Measurements from ENCODE around the gene COL27A1. TPM values are rescaled to one million over a fixed set of nuclear protein-coding genes. Genes with fewer than 3 reads are reported as not detected.

COL27A1 gene
- total RNA-seq, 1 donor from 2014 or later = 8.0 TPM

DNA sequence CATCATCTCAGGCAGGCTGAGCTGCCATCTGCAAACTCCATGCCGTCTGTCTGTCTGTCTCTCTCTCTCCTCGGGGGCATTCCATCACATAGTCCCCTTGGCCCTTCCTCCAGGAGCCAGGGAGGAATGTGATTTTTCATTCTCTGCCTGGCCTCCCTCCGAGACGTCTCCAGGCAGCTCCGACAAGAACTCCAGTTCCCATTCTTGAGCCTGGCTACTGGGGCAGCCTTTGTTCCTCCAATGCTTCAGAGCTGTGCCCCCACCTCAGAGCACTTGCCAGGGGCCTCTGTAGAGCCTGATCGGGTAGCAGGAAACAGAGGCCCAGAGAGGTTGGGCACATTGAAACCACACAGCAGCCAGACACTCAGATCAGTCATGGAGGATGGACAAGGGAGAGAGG lies 74.0 kb downstream of the COL27A1 start:
- intact Hi-C loops (cut with DNase I) = no loop called here
- DNase-seq = peak; percentile 13
- no peak for ATAC-seq (ENCODE audit: poor library complexity)

DNA sequence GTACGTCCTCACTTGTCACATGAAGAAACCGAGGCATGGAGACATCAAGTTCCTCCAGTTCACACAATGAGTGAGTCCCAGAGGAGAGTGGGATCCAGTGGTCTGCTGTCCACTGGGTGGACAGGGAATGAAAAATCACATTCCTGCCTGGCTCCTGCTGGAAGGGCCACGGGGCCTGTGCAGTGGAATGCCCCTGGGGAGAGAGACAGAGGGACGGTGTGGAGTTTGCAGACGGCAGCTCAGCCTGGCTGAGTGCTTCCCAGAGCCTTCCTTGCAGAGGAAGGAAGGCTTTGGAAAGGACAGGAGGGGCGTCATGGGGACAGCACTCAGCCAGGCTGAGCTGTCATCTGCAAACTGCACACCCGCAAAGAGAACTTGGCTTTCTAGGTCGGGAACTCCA lies 74.7 kb downstream of the COL27A1 start:
- intact Hi-C loops (cut with DNase I) = no loop called here
- peak; percentile 12 for DNase-seq

DNA sequence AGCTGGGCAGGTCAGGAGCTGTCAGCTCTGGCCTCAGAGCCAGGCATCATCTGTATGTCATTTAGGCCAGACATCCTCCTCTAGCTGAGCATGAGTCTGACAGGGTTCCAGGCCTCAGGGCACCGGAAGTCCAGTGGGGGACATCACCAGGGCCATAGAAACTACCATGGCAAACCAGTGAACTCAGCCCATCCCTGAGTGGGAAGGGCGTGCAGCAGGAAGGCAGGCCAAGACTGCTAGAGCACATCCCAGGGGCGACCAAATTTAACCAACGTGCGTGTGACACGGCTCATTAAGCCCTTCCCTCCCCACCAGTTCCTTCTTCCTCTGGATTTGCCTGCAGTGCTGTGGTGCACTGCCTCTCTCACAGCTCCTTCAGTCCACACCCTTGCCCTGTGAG lies 75.9 kb downstream of the COL27A1 start:
- ATAC-seq (ENCODE audit: poor library complexity) (no peak), DNase-seq (peak; percentile 15)
- intact Hi-C loops (cut with DNase I) = no loop called here

More for the DNA sequence above, 74.7 kb downstream of the COL27A1 start:
- no peak for ATAC-seq (ENCODE audit: poor library complexity)

DNA sequence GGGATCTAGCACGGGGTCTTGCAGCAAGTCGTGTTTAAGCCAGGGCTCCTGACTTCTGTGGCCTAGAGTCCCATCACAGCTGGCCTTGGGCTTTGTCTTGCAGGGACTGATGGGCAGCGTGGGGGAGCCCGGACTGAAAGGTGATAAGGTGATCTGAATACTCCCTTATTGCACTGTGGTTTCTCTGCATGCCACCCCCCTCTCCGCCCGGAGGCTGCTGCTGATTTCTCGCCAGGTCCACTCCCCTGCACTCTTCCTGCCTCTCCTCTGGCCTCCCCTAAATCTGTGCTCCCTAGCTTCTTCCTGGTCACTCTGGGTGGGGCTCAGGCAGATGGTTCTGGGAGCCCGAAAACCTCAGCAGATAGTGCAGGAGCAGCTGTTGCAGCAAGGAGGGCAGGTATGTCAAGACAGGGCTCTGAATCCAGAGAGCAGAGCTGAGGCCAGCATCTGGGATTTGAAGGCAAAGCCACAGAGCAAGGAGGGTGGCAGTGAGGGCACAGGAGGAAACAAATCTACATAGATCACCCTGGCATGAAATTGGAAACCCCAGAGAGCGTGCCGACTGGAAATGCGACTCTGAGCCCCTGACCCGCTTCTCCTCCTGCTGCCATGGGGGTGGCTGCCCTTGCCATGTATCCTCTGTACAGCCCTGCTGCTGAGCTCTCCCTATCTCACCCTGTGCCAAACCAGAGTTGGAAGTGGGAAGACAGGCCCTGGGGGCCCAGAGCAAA lies 76.5 kb downstream of the COL27A1 start:
- ATAC-seq (ENCODE audit: poor library complexity) (no peak), DNase-seq (peak; percentile 13)
- intact Hi-C loops (cut with DNase I) = no loop called here

DNA sequence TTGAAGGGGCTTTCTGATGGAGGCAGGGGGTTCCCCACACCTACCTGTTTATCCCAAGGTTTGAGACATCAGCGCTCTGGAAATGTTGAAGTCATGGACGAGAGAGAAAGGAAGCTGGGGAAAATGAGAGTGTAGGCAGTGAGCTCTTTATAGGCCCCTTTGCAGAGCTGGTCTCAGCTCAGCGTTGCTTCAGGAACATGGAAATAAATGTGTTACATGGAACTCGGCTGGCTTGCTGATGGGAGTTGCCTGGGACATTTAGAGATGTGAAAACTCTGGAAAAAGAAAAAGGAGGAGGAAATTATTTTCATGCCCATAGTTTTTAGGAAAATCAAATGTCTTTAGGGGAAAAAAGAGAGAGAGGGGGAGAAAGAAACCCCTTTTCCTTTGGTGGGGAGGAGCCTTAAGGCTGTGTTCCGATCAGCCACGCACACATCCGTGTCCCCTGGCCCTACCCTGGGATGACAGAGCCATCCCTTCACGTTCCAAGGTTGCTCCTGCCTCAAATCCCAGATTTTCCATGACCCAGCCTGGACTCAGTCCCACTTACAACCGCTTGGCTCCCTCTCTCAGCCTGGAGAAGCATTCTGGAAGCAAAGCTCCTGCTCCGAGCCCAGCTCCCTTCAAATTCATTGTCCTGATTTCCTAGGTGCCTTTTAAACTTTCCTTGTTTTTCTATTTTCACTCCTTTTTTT lies 78.3 kb downstream of the COL27A1 start:
- intact Hi-C loops (cut with DNase I) = no loop called here
- peak; percentile 55 for ATAC-seq (ENCODE audit: poor library complexity)
- peak; percentile 54 for DNase-seq

DNA sequence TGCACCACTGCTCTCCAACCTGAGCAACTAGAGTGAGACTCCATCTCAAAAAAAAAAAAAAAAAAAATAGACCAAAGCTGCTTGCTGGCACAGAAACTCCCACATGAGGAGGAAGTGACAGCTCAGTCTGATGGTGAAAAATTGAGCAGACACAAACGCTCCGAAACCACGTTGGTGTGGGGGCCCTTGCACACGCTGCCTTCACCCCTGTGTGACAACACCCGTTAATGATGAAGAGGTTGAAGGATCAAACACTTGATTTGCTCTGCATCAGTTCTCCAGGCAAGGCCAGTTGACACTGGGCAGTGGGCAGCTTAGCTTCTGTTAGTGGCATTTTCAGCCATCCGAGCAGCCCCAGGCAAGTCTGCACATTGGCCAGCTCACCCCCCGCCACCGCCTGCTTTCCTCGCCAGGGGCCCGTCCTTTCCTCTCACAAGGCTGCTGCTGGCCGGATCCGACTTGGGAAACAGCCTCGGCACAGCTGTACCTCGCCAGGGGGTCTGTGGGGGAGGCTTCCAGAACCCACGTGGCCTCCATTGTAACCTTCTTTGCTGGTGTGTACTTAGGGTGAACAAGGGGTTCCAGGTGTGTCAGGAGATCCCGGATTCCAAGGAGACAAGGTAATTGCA lies 79.8 kb downstream of the COL27A1 start:
- no peak for ATAC-seq (ENCODE audit: poor library complexity)
- DNase-seq = peak; percentile 40
- intact Hi-C loops (cut with DNase I) = no loop called here

DNA sequence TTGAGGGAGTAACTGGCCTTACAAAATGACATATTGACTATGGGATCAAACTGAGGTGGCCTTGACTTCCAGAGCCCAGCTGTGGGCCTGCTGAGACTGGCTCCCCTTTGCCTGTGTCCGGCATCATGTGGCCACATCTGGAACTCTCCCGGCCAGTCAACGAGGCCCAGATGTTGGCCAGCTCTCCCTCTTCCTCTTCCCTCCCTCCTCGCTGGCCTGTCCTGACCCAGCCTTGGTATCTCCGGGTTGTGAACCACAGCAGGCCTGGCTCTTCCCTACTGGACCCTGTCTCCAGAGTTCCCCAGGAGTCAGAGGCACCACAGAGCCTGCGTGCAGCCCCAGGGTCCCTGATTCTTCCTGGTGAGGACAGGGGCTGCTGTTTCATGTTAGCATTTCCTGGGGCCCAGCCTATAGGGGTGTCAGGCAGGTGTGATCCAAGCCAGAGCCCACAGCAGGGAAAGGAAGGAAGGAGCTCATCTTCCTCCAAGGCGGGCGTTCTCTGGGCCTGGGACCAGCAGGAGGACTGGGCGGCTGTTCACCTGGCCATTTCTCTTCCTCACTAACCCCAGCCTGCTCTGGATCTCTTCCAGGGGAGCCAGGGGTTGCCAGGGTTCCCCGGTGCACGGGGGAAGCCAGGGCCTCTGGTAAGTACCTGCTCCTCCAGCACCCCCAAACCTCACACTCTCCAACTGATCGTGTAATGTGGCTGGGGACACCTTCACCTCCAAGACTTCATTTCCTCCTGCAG lies 81.2 kb downstream of the COL27A1 start:
- intact Hi-C loops (cut with DNase I) = no loop called here
- DNase-seq (peak; percentile 27), ATAC-seq (ENCODE audit: poor library complexity) (no peak)

DNA sequence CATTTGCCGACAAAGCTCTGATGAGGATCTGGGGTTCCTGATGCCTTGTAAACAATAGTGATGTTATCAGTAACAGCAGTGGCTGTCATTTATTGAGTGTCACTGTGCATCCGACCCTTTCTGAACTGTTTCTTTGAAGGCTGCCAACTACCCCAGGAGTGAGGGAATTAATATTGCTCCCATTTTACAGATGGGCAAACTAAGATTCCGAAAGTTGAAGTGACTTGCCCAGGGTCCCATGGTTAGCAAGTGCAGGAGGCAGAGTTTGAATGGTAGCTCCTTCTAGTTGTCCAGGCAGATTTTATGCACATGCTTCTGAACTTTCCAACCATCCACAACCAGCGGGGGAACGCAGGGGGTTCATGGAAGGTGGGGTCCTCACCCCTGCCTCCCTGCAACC lies 81.9 kb downstream of the COL27A1 start:
- ATAC-seq (ENCODE audit: poor library complexity) = no peak
- intact Hi-C loops (cut with DNase I) = no loop called here
- no peak for DNase-seq

DNA sequence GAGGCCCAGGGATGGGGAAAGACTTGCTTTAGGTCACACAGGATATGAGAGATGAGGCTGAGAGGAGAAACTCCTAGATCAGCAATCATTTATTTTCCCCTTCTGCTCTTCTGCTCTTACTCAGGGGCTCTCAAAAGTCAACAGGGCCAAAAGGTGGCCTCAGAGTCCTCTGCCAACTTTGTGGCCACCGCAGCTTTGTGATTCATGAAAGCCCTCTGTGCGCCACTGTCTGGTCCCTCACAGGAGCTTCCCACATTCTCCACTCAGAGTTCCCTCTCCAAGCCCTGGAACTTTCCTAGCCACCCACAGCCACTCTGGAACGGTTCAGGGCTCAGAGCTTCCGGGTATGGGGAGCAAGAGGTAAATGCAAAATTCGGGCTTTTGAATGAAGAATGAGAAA lies 82.4 kb downstream of the COL27A1 start:
- intact Hi-C loops (cut with DNase I) = no loop called here
- ATAC-seq (ENCODE audit: poor library complexity) (no peak), DNase-seq (peak; percentile 11)

DNA sequence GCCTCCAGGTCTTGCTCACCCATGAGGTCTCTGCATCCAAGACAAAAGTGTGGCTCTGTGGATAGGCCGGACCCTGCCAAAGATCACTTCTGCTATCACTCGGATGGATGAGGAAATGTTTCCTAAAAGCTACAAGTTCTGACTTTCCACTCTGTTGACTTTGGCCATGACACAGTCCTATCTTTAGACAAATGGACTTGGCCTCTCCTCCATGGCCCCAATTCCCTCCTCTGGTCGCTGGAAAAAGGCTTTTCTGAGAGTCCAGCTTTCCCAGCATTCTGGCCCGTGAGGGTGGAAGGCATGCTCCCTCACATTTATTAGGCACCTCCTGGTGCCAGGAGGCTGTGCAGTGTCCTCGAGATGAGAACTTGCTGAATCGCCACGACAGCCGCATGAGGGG lies 83.1 kb downstream of the COL27A1 start:
- intact Hi-C loops (cut with DNase I) = no loop called here
- ATAC-seq (ENCODE audit: poor library complexity) = peak; percentile 77
- peak; percentile 59 for DNase-seq

DNA sequence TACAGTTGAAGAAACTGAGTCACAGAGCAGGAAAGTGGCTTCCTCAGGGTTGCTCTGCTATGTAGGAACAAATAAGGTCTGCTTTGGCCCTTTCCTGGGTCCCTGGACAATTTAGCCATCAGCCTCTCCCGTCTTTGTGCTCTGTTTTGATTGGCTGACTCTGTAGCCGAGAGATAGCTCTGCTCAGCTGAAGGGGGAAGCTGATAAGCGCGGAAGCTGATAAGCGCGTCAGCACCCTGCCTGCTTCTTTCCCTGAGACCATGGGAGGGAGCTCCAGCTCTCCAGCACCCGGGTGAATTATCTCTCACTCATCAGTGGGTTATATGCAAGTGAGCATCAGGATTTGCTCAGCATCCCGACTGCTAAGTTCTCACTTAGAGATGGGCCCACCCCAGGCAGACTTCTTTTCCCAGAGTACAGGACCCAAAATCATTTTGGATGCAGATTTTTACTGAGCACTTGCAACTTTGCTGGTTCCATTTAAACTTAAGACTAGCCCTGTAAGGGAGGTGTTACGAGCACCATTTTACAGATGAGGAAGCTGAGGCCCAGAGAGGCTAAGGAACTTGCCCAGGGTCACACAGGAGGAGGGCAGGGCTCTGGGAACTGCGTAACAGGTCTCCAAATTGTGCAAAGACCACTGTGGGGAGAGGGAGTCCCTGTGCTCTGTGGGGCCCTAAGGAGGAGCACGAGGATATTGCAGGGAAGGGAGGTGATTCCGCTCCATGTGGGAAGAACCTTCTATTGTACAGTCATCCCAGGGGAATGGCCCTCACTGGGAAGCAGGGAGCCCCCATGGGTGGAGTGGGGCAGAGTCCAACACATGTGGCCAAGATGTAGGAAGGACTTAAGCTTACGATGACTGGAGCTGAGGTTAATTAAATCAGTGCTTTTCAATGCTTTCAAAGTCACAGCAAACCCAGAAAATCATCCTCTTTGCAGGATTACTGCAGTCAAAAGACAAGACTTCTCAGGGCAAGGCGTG lies 83.8 kb downstream of the COL27A1 start:
- peak; percentile 80 for ATAC-seq (ENCODE audit: poor library complexity)
- peak; percentile 61 for DNase-seq
- intact Hi-C loops (cut with DNase I) = no loop called here

DNA sequence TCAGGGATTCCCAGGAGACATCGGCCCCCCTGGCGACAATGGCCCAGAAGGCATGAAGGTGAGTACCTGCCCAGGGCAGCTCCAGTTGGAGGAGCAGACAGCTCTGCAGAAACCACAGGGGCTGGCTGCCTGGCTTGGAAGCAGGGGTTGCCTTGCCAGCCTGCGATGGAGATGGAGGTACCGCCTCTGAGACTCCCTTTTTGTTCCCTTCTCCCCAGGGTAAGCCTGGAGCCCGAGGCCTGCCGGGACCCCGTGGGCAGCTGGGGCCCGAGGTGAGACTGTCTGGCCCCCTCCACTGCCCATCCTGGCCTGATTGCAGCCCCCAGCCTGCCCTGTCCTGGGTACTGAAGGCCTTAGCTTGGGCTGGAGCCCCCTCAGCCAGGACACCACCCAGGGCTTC lies 84.9 kb downstream of the COL27A1 start:
- intact Hi-C loops (cut with DNase I) = no loop called here
- DNase-seq = no peak
- no peak for ATAC-seq (ENCODE audit: poor library complexity)

DNA sequence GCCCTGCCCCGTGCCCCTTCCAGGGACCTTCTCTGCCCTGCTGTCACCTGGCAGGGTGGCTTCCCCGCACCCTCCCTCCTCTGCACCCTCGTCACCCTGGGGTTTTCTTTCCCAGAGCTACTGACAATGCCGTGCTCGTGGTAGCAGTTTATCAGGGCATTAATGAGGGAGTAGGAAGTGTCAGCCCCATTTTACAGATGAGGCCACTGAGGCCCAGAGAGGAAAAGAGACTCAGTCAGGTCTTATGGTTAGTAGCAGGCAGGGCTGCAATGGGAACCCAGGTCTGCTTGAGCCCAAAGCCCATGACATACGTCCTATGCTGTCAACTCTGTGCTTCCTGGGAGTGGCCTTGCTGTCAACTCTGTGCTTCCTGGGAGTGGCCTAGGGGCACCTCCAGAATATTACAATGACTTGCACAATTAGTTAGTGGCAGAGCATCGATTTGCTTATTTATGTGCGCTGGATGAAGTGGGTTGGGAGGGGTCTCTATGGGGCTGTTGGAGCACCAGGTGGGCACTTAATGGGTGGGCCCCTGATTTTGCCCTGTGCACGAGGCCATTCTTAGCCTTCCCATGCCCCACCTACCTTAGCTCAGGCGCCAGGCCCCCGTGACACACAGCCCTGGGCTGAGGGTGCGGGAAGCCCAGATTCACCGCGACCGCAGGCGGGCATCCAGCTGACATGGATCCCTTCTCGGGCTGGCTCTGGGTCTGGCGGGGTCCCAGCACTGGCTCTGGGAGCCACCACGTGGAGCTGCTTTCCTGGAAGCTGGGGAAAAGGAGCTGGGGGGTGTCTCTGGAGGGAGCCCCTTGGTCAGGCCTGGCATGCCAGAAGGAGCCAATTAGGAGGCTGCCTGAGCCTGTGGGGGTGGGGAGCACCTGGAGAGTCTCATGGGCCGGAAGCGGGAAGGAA lies 85.6 kb downstream of the COL27A1 start:
- DNase-seq = peak; percentile 26
- intact Hi-C loops (cut with DNase I) = no loop called here
- ATAC-seq (ENCODE audit: poor library complexity) = no peak

DNA sequence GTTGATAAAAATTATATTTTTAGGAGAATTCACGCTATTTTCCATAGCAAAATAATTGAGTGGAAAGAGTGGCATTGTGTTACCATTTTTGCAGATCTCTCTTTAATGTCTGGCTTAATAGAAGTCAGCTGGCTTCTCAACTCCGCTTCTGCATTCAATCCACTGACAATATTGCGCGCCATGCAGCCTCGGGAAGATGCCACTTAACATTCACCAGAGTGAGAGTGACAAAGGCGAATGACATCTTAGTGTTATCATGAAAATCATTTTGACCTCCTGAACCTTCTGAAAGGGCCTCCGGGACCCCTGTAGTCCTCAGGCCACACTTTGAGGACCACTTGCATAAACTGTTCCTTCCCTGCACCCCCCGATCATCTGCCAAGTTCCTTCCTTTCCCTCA lies 87.5 kb downstream of the COL27A1 start:
- no peak for DNase-seq
- no peak for ATAC-seq (ENCODE audit: poor library complexity)
- intact Hi-C loops (cut with DNase I) = no loop called here

DNA sequence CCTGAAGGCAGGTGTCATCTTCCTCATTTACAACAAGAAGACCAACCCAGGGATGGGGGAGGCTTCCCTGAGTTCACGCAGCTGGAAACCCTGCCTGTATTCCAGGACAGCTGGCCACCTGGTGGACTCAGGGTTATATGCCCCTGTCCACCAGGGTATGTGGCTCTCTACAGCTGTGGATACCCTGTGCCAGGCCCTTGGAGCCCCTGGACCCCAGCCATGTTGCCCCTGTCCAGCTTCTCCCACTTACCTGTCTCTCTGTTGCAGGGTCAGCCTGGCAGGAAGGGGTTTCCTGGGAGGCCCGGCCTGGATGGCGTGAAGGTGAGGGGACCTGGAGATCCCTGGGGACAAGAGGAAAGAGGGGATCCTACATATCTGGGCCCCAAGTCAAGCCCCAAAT lies 87.9 kb downstream of the COL27A1 start:
- DNase-seq (peak; percentile 24), ATAC-seq (ENCODE audit: poor library complexity) (no peak)
- intact Hi-C loops (cut with DNase I) = no loop called here

DNA sequence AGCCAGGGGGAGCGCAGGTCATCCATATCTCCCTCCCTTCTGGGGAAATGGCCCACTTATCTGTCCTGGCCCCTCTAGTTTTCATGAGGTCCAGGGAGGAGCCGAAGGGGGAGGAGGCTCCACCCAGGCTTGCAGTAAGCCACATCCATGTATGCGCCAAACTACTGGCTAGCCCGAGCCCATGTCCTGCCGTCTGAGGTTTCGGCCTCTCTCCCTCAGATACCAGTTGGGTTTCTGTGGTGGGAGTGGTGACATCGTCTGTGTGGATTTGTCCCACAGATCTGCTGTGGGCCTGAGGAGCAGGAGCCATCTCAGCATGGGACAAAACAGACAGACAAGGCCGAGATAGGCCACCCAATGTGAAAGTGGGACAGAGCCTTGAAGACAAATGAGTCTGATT lies 89.2 kb downstream of the COL27A1 start:
- ATAC-seq (ENCODE audit: poor library complexity) (no peak), DNase-seq (no peak)
- intact Hi-C loops (cut with DNase I) = no loop called here

DNA sequence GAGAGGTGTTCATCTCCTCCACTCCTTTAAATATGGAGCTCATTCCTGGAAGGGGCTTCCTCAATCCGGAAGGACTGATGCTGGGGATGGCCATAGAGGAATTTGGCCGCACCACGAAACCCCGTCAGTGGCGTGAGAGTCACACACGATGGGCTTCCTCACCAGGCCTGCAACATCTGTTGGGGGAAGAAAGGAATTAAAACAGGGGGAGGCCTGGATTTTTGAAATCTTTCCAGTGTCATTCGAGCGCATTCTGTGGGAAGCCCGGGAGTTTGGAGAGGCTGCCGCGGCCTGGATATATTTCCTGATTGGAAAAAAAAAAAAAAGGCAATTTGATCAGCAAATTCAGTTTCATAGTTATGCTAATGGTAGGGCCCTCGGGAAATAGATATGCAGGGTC lies 91.2 kb downstream of the COL27A1 start:
- DNase-seq = no peak
- intact Hi-C loops (cut with DNase I) = no loop called here
- no peak for ATAC-seq (ENCODE audit: poor library complexity)

Measured in Right ventricle myocardium superior (tissue), 1 donor.